Urinary bladder (tissue), 4 donors: ENCODE measurements around the gene SLCO1B1. TPM values are rescaled to one million over a fixed set of nuclear protein-coding genes. Genes with fewer than 3 reads are reported as not detected.

ENCODE experiments used
- DNase-seq: peaks from one replicate; pipeline ENCODE4 v3.0.0-alpha.2; 2015; ENCODE audit errors: extremely low spot score
- H3K27ac ChIP-seq: one replicate; pipeline ENCODE4 v1.5.1; 2013; ENCODE audit warnings: low read depth, mild to moderate bottlenecking, moderate library complexity
- H3K36me3 ChIP-seq: one replicate; pipeline ENCODE4 v1.6.1; 2013; ENCODE audit warnings: mild to moderate bottlenecking, moderate library complexity; ENCODE audit not compliant: insufficient read depth
- H3K4me1 ChIP-seq: one replicate; pipeline ENCODE4 v1.6.1; 2013; ENCODE audit warnings: mild to moderate bottlenecking, moderate library complexity; ENCODE audit not compliant: insufficient read depth
- H3K4me3 ChIP-seq: one replicate; pipeline ENCODE4 v1.5.1; 2013; ENCODE audit warnings: low read depth, low read length
- WGBS: extraction: QIAGEN DNeasy Blood & Tissue Kit; methylation state at CpG from one replicate; pipeline ENCODE4 v1.1.7; 2013; 5-methylcytosine and 5-hydroxymethylcytosine counted together
- polyA plus RNA-seq: library from polyadenylated mRNA; stranded (reverse); fragments of 200-250 nt; gene quantifications from one replicate; pipeline ENCODE4 v1.2.3, GENCODE V29; 2013
- total RNA-seq: library from RNA; depleted of rRNA; stranded (reverse); fragments of >200 nt; gene quantifications from one replicate; pipeline ENCODE4 v1.2.3, GENCODE V29; 2014
- donor health status: healthy with polysubstance abuse.
- donor health status: healthy.

Gene SLCO1B1
- total and polyA plus RNA-seq, 2 donors: 0.05 TPM; not detected in 1

- Histone ChIP-seq H3K36me3 (no peaks in the 10 kb centered on the region), H3K27ac (no peak overlapping the region), H3K4me1 (no peaks in the 10 kb centered on the region), H3K4me3 (no peak overlapping the region)
- whole genome bisulfite sequencing: 74% methylated on average over 1 of the region's 1 CpG
- DNase-seq: no peak
Observed at GRCh38 chr12:21248679-21249078, 117.7 kb downstream of the SLCO1B1 start.

DNA sequence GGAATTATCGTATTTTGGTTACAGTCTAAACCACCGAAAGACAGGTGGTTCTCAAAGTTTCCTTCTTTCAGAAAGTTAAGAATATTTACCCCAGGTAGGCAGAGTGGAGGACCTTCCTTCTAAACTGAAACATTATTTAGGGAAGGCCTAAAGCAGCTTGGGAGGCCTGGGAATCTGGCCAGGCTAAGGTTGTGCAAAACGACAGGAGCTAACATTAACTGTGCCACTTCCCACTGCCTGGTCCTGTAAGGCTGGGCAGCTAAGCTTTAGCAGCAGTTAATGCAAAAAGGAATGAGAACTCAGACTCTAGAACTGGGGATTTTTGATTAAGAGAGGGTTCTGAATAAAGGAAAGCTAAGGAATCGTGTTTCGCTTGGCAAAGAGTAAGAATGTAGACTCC lies 121.1 kb downstream of the SLCO1B1 start:
- WGBS: 72% methylated on average over 5 of the region's 5 CpGs
- Histone ChIP-seq H3K27ac (no peak overlapping the region), H3K36me3 (no peaks in the 10 kb centered on the region), H3K4me3 (no peak overlapping the region), H3K4me1 (no peaks in the 10 kb centered on the region)
- no peak for DNase-seq

GRCh38 chr12:21257172-21257571 lies 126.2 kb downstream of the SLCO1B1 start:
- DNase-seq: no peak
- no peaks in the 10 kb centered on the region for H3K4me1 ChIP-seq
- no peak overlapping the region for H3K4me3 ChIP-seq
- 72% methylated on average over 3 of the region's 3 CpGs for WGBS
- H3K36me3 ChIP-seq: no peaks in the 10 kb centered on the region
- H3K27ac ChIP-seq: no peak overlapping the region

DNA sequence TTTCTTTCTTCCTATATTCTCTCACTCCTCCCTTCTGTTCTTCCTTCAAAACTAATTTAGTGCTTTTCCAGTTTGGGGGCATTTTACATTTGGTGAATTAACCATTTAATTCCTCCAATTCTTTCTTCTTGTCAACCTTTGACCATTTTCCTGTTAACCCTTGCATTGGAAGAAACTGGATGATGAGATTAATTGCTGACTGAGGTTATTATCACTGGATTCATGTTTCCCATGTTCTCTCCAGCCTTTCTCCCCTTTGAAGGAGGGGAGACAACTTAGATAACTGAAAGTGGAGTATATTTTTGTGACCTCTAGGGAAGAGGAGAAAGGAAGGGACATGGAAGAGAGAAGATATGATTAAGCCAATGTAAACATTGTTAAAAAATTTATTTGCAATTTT lies 133.2 kb downstream of the SLCO1B1 start:
- no peaks in the 10 kb centered on the region for H3K36me3 ChIP-seq

GRCh38 chr12:21265932-21266331 lies 134.9 kb downstream of the SLCO1B1 start:
- no peak overlapping the region for H3K27ac ChIP-seq
- WGBS: 57% methylated on average over 4 of the region's 4 CpGs
- no peak for DNase-seq
- H3K4me1 ChIP-seq: no peaks in the 10 kb centered on the region
- H3K4me3 ChIP-seq: no peak overlapping the region
- no peaks in the 10 kb centered on the region for H3K36me3 ChIP-seq

More for the DNA sequence above, 133.2 kb downstream of the SLCO1B1 start:
- Histone ChIP-seq H3K4me1 (no peaks in the 10 kb centered on the region), H3K27ac (no peak overlapping the region), H3K4me3 (no peak overlapping the region)
- no peak for DNase-seq

GRCh38 chr12:21276826-21277225 lies 145.8 kb downstream of the SLCO1B1 start:
- WGBS: 67% methylated on average over 2 of the region's 2 CpGs
- H3K4me1 ChIP-seq: no peaks in the 10 kb centered on the region

More at GRCh38 chr12:21276826-21277225, 145.8 kb downstream of the SLCO1B1 start:
- H3K4me3 ChIP-seq: no peak overlapping the region
- no peak for DNase-seq
- H3K36me3 ChIP-seq: no peaks in the 10 kb centered on the region
- H3K27ac ChIP-seq: no peak overlapping the region

Other genes starting within 250 kb of the SLCO1B1 start
- gene SLCO1A2, start 203.7 kb downstream of the SLCO1B1 start, total RNA-seq: not detected
- gene SLCO1A2, start 203.7 kb downstream of the SLCO1B1 start, polyA plus RNA-seq: not detected
- not detected for gene IAPP, start 241.7 kb downstream of the SLCO1B1 start, total RNA-seq
- not detected for gene IAPP, start 241.7 kb downstream of the SLCO1B1 start, polyA plus RNA-seq